Measurements from ENCODE around the gene MLEC.
"Not testable (repeated sequence)": the region's sequence is repeated elsewhere in the genome, so short reads cannot be mapped to it uniquely, and the experiment has no call there.

MLEC gene

DNA sequence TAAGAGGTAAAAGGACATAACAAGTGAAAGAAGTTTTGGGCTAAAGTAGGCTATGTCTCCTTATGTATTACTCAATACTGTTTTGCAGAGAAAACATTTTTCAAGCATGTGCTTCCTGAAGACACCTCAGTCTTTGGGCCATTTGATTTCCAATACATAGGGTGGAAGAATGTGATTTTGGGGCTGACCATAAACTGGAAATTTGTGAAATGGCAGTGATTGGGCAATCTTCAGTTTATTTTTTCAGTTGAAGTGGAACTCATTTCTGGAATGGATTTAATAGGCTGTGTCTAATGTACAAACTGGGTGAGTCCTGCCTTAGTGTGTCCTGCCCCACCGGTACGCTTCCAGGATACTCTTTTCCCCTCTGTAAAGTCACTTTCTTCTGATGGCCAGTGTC, 35.8 kb downstream of the MLEC start:
- DNase-seq: no peak

DNA sequence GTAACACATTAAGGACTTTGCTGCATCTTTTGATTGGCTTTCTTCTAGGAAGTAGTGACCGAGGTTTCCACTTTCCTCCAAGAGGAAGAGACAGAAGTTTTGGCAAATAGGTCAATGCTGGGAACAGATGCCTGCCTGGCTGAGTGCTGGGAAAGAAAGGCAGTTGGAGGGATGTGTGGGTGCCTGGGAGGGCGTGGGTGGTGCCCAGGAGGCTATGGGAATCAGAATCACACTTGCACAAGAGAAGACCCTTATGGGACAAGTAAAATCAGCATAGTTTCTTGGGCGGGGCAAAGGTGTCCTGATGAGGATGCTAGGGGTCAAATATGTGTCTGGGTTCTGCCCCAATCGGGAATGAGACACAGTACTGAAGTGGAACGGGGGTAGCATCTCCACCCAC, 37.8 kb downstream of the MLEC start:
- DNase-seq: no peak

DNA sequence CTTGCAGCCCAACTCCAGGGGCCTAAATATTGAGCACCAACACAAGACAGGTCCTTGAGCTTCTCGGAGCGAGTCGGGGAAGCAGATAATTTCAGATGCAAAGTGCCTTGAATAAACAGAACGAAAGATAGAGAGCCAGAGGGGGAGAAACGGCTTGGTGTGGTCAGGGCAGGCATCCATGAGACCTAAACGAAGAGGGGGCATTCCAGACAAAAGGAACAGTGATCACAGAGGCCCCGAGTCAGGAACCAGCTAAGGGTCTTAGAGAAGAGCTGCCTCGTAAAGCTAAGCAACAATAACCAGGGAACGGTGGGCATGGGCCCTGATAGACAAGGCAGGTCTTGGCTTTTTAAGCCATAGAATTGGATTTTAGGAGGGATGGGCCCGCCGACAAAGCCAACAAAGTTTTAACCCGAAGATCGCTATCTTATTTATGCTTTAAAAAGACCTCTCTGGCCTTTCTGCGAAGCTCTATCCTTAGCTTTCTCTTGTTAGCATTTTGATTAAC, 38.3 kb downstream of the MLEC start:
- no peak for DNase-seq

DNA sequence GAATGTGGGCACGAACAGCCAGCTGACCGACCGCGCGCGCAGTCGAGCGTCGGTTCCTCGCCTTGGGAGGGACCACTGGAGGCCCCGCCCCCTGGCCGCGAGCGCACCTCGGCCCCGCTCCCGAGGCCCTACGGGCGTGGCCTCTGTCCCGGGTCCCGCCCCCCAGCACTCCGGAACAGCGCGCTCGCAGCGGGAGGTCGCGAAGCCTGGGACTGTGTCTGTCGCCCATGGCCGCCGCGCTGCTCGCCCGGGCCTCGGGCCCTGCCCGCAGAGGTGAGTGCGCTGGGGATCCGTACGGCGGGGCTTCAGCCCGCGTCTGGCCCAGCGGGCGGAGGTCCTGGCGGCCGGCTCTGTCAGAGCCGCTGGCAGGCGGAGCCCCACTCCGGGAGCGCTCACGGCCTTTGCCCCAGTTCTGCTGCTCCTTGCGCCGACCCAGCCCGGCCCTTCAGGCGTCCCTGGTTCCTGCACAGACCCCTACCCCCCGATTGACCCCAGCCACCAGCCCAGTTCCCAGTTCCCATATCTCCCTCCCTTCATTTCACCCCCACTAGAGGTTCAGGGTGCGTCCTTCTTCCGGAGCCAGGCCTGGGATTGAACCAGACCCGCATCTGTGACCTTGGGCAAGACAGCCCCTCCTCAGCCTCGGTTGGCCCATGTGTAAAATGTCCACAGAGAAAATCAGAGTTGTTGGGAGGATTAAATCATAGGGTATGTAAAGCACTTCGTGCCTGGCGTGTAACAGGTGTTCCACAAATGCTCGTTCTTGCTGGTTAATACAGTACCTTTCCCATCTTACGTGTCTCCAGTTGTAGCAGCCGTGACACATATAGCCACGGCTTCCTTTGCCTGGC, 38.9 kb downstream of the MLEC start, which contains the start of gene ACADS:
TSS of gene ACADS (plus strand) at position 168 of the 851 bp plus-strand sequence. CDS start at position 228, 60 bp downstream.
- peak; percentile 88 for DNase-seq

DNA sequence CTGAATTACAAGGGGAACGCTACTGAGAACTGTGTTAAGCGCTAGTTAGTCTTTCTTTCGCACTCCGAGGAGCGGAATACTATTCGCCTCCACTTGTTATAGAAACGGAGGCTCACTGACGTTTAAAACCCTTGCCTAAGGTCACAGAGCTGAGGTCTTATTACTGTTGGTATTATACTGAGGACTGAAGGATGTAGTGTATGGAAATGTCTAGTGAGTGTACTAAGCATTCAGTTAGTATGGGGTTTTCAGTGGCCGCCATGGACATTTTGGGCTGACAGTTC, 39.5 kb downstream of the MLEC start:
- no peak for DNase-seq

DNA sequence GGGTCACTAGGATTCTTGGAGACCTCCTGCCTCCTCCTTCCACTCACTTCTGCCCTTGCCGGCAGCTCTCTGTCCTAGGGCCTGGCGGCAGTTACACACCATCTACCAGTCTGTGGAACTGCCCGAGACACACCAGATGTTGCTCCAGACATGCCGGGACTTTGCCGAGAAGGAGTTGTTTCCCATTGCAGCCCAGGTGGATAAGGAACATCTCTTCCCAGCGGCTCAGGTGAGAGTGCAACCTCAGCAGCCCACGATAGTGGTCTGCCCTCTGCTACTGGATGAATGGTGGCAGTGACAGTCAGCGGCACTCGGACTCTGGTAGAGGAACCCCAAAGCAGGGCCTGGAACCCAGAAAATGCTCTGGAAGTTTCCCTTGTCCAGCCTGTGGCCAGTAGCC, 40.0 kb downstream of the MLEC start:
- no peak for DNase-seq

DNA sequence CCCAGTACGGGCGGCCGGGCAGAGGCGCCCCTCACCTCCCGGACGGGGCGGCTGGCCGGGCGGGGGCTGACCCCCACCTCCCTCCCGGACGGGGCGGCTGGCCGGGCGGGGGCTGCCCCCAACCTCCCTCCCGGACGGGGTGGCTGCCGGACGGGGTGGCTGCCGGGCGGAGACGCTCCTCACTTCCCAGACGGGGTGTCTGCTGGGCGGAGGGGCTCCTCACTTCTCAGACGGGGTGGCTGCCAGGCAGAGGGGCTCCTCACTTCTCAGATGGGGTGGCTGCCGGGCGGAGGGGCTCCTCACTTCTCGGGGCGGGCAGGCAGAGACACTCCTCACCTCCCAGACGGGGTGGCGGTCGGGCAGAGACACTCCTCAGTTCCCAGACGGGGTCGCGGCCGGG, 45.2 kb downstream of the MLEC start:
- not testable (repeated sequence) for DNase-seq

DNA sequence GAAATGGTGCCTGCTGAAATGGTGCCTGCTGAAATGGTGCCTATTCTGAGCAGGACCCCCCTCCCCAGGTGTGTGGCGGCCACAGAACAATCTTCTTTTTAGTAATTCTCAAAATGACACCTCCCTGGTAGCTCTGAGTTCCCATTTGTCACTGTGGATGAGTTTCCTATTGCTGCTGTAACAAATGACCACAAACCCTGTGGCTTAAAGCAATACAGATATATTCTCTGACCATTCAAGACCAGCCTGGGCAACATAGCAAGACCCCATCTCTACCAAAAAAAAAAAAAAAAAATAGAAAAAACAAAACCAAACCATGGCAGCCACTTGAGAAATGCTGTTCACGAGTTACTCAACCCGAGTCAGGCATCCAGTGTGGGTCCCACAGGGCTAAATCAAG, 46.6 kb downstream of the MLEC start:
- no peak for DNase-seq

DNA sequence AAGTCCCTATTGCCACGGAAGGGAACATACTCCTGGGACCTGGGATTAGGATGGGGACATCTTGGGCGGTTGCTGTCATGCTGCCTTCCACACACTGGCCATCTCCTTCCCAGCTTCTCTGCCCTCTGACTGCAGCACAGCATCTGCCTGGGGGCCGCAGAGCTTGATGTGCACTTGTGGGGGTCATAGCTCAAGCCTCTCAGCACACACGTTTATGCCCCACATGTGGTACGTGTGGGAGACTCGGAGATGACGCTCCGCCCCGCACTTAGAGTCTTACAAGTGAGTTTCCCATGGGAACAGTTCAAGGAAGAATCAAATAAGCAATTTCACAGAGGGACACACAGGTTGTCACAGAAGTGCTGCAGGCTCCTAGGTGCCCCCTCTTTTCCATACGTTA, 47.3 kb downstream of the MLEC start:
- DNase-seq: no peak

DNA sequence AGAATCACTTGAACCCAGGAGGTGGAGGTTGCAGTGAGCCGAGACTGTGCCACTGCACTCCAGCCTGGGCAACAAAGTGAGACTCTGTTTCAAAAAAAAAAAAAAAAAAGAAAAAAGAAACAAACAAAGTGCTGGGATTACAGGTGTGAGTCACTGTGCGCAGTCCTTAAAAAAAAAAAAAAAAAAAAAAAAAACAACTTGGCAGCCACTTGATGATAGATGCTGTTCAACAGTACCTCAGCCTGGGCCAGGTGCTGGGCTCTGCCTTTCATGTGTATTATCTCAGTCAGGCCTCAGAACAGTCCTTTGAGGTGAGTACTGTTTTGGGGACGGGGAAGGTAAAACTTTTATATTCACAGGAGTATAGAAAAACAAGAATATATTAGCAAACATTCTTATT, 48.2 kb downstream of the MLEC start:
- DNase-seq: no peak

DNA sequence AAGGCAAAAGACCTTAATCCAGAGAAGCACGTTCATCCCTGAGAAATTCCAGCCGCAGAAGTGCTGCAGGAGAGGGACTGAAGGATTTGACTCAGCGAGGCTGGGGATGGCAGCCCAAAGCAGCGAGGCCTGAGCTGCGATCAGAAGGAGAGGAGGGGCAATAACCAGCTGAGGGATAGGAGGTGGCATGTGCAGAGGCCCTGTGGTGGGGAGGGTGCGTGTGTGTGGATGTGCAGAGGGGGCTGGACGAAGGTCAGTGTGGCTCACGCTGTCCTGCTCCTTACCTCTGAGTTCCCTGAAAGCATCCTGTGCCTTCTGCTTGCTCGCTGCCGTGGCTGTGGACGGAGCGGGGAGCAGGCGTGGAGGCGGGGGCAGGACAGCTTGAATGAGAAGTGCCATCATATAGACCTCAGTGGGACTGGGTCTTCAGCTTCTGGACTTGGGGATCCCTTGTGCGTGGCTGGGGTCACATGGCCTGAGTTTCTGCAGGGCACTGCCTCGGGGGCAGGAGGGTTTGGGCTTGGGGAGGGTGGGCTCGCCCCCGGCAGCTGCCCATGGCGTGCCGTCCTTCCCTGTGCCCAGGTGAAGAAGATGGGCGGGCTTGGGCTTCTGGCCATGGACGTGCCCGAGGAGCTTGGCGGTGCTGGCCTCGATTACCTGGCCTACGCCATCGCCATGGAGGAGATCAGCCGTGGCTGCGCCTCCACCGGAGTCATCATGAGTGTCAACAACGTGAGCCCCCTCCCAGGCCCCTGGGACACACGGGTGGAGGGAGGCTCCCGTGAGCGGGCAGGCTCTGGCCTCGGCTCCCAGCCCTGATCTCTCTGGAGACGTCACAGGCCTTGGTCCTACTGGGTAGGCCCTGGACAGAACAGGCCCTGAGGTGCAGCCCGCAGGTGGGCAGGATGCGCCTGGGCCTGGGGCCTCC, 49.7 kb downstream of the MLEC start:
- no peak for DNase-seq

DNA sequence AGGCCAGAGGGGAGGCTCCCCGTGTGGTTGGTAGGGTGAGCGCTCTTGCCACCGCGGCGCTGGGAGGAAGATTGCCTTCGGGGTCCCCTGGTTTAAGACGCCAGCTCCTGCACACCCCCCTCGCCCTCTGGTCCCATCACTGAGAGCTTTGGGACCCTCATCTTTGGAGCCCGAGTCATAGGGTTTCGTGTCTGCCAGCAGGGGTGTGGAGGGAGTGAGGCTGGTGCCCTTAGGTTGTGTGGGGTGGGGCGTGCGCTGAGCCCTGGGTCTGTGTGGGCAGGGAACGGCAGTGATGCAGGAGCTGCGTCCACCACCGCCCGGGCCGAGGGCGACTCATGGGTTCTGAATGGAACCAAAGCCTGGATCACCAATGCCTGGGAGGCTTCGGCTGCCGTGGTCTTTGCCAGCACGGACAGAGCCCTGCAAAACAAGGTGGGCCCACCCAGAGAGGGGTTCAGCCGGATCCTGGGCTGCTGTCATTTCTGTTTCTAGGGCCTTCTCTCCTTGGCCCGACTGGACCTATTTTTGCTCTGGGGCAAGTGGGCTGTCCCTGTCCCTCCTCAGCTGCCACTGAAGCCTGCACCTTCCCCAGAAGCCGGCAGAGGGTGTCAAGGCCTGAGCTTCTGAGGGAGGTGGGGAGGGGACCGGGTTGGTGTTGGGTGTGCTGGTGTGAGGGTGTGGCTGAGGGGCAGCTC, 50.8 kb downstream of the MLEC start:
- DNase-seq: no peak

DNA sequence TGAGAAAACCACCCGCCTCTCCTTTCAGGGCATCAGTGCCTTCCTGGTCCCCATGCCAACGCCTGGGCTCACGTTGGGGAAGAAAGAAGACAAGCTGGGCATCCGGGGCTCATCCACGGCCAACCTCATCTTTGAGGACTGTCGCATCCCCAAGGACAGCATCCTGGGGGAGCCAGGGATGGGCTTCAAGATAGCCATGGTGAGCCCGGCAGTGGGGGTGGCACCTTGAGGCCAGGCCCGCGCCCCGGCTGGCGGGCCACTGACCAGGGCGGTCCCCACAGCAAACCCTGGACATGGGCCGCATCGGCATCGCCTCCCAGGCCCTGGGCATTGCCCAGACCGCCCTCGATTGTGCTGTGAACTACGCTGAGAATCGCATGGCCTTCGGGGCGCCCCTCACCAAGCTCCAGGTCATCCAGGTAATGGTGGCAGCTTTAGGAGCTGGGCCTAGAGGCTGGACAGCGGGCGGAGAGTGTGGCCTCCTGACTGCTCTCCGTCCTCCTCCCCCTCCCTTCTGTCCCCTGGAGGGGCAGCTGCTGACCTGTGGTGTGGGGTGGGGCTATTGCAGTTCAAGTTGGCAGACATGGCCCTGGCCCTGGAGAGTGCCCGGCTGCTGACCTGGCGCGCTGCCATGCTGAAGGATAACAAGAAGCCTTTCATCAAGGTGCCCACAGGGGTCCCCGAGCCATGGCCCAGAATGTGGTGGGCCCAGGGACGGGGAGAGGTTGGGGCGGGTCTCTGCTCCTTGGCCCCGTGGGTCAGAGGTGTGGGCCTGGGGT, 51.5 kb downstream of the MLEC start:
- DNase-seq: no peak

DNA sequence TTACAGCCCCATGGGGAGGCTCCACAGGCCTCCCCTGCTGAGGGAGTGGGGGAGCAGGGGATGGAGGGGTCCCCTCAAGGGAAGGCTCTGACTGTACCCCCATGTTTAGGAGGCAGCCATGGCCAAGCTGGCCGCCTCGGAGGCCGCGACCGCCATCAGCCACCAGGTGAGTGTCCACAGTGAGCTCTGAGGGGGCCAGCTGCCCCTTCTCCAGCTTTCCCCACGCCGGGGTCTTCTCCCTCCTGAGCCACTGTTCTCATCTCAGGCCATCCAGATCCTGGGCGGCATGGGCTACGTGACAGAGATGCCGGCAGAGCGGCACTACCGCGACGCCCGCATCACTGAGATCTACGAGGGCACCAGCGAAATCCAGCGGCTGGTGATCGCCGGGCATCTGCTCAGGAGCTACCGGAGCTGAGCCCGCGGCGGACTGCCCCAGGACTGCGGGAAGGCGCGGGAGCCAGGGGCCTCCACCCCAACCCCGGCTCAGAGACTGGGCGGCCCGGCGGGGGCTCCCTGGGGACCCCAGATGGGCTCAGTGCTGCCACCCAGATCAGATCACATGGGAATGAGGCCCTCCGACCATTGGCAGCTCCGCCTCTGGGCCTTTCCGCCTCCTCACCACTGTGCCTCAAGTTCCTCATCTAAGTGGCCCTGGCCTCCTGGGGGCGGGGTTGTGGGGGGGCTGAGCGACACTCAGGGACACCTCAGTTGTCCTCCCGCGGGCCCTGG, 52.2 kb downstream of the MLEC start:
- DNase-seq: no peak

DNA sequence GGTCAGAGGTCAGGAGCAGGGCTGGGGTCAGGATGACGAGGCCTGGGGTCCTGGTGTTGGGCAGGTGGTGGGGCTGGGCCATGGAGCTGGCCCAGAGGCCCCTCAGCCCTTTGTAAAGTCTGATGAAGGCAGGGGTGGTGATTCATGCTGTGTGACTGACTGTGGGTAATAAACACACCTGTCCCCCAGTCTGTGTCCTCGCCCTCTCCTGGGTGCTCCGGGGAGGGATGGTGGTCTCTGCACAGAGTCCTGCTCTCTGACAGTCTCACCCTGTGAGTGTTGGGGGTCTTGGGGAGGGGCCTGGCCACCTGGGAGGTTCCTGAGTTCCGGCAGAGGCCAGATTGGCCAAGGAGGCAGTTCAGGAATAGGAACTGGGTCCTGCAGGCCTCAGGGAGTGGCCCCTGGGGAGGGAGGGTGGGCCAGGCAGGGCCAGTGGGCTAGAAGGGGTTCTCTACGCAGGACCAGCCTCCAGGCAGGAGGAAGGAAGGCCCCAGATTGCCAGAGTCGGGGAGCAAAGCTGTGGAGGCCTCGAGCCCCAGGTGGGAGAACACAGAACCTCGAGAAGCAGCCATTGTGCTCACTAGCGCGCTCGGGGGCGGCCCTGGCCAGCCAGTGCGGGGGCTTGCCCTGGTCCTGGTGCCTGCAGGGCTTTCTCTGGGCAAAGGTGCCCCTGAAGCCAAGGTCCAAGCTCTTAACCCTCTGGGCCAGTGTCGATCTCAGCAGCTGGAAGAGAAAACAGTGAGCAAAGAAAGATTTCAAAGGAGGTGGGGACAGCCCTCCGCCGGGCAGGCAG, 53.1 kb downstream of the MLEC start:
- no peak for DNase-seq

DNA sequence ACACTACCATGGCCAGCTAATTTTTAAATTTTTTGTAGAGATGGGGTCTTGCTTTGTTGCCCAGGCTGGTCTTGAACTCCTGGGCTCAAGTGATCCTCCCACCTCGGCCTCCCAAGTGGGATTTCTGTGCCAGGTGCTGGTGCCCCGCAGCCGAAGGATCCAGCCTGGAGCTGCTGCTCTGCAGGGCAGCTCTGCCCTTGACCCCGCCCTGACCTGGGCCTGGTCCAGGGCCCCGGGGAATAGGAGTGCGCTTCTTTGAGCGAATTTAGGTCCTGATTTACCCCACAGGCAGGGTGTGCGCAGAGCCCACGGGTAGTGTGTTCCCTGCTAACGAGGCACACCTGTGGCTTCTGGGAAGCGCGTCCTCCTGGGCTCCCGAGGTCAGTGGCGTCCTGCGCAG, 53.9 kb downstream of the MLEC start:
- no peak for DNase-seq

DNA sequence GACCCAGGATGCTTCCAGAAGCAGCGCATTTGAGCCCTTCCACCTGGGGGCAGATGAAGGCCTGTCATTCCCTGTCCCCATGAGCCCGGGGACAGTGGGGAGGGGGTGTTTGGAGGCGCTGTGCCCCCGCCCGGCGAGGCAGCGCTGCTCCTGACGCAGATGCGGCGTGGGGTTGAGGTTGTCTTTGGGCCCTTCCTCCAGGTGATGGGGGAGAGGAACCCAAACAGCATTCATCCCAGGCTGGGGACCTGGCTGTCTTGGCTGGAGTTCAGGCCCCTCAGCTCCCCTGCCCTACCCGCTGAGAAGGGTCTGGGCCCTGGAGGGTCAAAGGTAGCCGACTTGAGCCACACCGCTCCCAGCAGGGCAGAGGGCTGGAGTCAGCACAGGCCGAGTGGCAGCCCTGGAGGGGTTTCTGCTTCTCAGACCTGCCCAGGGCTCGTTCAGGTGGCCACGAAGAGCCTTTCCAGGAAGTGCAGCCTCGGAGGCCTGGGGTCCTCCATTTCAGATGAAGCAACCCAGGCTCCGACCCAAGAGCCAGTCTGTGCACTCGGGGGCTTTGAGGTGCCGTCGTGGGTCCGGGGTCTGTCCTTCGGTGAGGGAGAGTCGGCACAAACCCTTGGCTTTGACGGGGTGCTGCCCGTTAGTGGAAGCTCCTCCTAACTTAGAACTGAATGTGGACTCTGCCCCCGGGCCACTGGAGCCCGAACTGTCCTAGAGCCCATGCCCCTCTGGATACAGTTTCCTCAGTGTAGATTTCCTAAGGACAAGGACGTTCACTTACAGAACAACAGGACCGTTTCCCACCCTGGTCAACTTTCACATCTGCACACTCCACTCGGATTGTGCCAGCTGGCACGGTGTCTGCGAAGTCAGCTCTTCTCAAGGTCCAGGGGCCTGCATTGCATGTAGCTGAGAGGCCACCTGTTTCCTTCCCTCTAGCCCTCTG, 54.8 kb downstream of the MLEC start:
- DNase-seq: peak; percentile 61

DNA sequence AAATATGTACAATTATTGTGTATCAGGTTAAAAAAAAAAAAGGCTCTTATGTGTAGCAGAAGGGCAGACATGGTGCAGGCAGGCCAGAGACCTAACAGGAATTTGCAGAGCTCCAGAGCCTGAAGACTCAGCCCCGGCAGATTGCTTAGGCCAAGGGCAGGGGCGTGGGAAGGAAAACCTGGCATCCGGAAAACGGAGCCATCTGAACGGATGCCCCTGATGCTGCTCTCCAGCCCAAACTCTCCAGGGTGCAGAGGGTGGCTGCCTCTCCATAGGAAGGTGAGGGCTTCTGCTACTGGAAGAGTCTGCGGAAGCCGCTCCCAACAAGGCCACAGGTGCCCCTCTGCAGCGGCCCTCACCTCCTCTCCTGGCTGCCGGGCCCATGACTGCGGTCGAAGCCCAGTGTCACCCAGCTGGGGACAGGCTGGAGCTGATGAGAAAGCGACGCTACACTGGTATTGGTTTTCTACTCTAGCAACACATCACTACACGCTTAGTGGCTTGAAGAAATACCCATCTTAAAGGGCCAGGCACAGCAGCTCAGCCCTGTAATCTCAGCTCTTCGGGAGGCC, 58.1 kb downstream of the MLEC start:
- no peak for DNase-seq

DNA sequence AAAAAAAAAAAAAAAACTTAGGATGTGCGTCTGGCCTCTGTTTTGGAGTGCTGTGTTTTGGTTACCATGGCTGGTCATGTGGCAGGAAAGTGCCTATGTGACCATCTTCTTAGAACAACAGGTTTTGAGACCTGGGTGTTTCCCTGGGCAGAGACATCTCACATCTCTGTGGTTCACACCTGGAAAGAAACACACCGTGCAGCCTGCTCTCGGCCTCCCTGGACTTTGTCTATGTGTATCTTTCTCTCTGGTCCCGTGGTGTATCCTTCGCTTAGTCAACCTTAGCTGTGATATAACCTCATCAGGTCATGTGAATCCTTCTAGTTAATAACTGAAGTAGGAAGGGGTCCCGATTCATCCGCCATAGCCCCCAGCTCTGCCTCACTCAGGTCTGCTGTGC, 61.3 kb downstream of the MLEC start:
- no peak for DNase-seq
